A549 (cell line): Measurements from ENCODE around the gene NDUFS8.

Experiments
- EP300 ChIP-seq, 2 experiments: fragments of >200 bp; sonication (Bioruptor Twin); formaldehyde crosslinking; IDR thresholded peaks; 2 replicates in 1 of 2; 3 replicates in 1 of 2; pipeline ENCODE4 v1.6.1; 2016 to 2017
- FOSL2 ChIP-seq, 2 experiments: fragments of 450-650 bp in 1 of 2; fragments of >200 bp in 1 of 2; sonication (Bioruptor Twin) in 1 of 2; formaldehyde crosslinking; IDR thresholded peaks; 2 replicates each; pipeline versions ENCODE4 v1.5.0 to v1.6.1; 2016 to 2020; ENCODE audit warnings: mild to moderate bottlenecking in 1 of 2, moderate library complexity in 1 of 2
- RCOR1 ChIP-seq: fragments of 150-350 bp; IDR thresholded peaks from 2 replicates; pipeline ENCODE4 v1.6.1; 2014; ENCODE audit warnings: antibody characterized with exemption, low read length, low read depth
- ZC3H11A ChIP-seq: fragments of 450-650 bp; IDR thresholded peaks from 2 replicates; pipeline ENCODE4 v1.6.1; 2014; ENCODE audit warnings: antibody characterized with exemption, mild to moderate bottlenecking

DNA sequence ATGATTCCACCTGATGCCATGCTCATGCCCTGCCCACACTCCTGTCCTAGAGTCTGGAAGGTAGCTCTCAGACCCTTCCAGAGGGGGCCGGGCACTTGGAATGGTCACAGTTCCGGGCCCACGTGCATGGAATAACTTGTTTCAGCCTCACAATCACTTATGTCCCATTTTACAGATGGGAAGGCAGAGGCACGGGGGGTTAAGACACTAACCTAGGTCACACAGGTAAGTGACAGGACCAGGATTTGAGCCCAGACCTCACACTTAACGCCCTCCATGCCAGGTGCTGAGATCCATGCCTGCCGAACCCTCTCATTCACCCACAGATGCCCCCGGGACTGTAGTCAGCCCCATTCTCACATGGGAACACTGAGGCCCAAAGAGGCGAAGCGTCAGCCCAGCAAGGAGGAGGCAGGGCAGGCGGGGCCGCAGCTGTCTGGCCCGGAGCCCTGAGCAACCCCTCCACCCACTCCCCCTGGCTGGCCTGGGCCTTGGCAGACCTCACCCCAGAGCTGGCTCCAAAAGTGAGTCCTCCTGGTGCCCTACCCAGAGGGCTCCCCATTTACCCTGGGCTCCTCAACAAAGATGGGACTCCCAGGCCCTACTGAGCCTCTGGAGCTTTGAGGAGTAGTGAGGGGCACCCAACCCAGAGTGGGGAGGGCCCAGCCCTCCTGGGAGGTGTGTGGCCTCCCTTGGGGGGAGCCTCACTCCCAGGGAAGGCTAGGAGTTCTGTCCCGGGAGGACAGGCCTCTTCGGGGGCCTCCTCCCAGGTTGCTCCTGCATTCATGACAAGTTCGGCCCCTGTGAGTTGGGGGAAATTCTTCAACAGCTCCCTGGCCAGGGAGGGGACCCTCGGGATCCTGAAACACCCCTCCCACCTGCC is 22.7 kb upstream of the NDUFS8 start:
- TF ChIP-seq EP300 (IDR thresholded peaks at IDR 0.05) (no peak), ZC3H11A (no peak), FOSL2 (IDR thresholded peaks at IDR 0.05) (no peak), FOSL2 (CRISPR knock-in tag; IDR thresholded peaks at IDR 0.05) (no peak), RCOR1 (no peak)
